Peyer's patch (tissue), 4 donors: Measurements from ENCODE around the gene DUSP28.

Source experiments
- CTCF ChIP-seq, 6 experiments: fragments of 450-650 bp in 4 of 6; fragments of 200-600 bp in 2 of 6; sonication (generic) in 1 of 6; IDR thresholded peaks; one replicate each; pipeline ENCODE4 v1.5.1; 2017 to 2019; ENCODE audit warnings: antibody characterized with exemption in 6 of 6, mild to moderate bottlenecking in 3 of 6, moderate library complexity in 1 of 6
- POLR2A ChIP-seq, 2 donors: fragments of 450-650 bp; IDR thresholded peaks; one replicate each; pipeline ENCODE4 v1.5.1; 2017; ENCODE audit warnings: antibody characterized with exemption in 2 of 2, mild to moderate bottlenecking in 2 of 2, moderate library complexity in 2 of 2

DNA sequence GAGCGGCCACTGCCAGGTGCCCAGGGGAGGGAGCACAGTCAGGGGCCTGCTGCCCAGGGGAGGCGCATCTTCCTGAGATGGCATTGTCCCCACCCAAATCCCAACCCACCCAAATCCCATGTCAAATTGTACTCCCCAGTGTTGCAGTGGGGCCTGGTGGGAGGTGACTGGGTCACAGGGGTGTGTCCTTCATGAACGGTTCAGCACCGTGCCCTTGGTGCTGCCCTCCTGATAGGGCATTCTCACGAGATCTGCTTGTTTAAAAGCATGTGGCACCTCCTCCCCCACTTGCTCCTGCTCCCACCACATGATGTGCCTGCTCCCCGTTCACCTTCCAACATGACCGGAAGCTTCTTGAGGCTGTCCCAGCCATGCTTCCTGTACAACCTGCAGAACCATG lies 30.0 kb upstream of the DUSP28 start:
- TF ChIP-seq CTCF (IDR thresholded peaks at IDR 0.05): no peak
- no peak for TF ChIP-seq POLR2A (IDR thresholded peaks at IDR 0.05)
